GM18519 (cell line): Measurements from ENCODE around the gene PPP6R3.
"Not testable (repeated sequence)": the region's sequence is repeated elsewhere in the genome, so short reads cannot be mapped to it uniquely, and the experiment has no call there.

Experiments
- ATAC-seq: cut with Tn5 transposase; IDR thresholded peaks from one replicate; pipeline ENCODE4 v1.9.1; 2021; ENCODE audit warnings: mild to moderate bottlenecking, moderate library complexity; ENCODE audit not compliant: unreplicated experiment, low FRiP score

PPP6R3 gene

GRCh38 chr11:68455485-68455884 is 5.1 kb upstream of the PPP6R3 start:
- ATAC-seq: no peak

GRCh38 chr11:68457216-68457897 is 3.2 kb upstream of the PPP6R3 start:
- no peak for ATAC-seq

GRCh38 chr11:68457898-68458249 is 2.7 kb upstream of the PPP6R3 start:
- no peak for ATAC-seq

GRCh38 chr11:68458340-68458739 is 2.2 kb upstream of the PPP6R3 start:
- not testable (repeated sequence) for ATAC-seq

- peak; percentile 64 for ATAC-seq
These were observed 439 bp upstream of the PPP6R3 start for GRCh38 chr11:68459886-68460740.

- no peak for ATAC-seq
These were observed 994 bp downstream of the PPP6R3 start for GRCh38 chr11:68461575-68461917.

GRCh38 chr11:68463714-68464113 is 3.2 kb downstream of the PPP6R3 start:
- ATAC-seq: no peak

- no peak for ATAC-seq
These were observed 6.8 kb downstream of the PPP6R3 start for GRCh38 chr11:68467201-68467834.

- ATAC-seq: no peak
These were observed 7.8 kb downstream of the PPP6R3 start for GRCh38 chr11:68468217-68468828.

- ATAC-seq: no peak
These were observed 8.6 kb downstream of the PPP6R3 start for GRCh38 chr11:68469122-68469521.

- no peak for ATAC-seq
These were observed 9.1 kb downstream of the PPP6R3 start for GRCh38 chr11:68469642-68470041.

- no peak for ATAC-seq
These were observed 9.8 kb downstream of the PPP6R3 start for GRCh38 chr11:68470304-68470811.

GRCh38 chr11:68471360-68472340 is 11.1 kb downstream of the PPP6R3 start:
- no peak for ATAC-seq

- no peak for ATAC-seq
These were observed 12.2 kb downstream of the PPP6R3 start for GRCh38 chr11:68472778-68473177.

- ATAC-seq: no peak
These were observed 13.1 kb downstream of the PPP6R3 start for GRCh38 chr11:68473693-68474092.

GRCh38 chr11:68475626-68476025 is 15.1 kb downstream of the PPP6R3 start:
- ATAC-seq: not testable (repeated sequence)

GRCh38 chr11:68479390-68479789 is 18.8 kb downstream of the PPP6R3 start:
- ATAC-seq: no peak

- no peak for ATAC-seq
These were observed 19.6 kb downstream of the PPP6R3 start for GRCh38 chr11:68480193-68480592.

- ATAC-seq: no peak
These were observed 20.4 kb downstream of the PPP6R3 start for GRCh38 chr11:68480852-68481510.
